AG10803 (cell line): ENCODE results near the gene FBXO22.
"Not testable (repeated sequence)": the region's sequence is repeated elsewhere in the genome, so short reads cannot be mapped to it uniquely, and the experiment has no call there.

Source experiments
- DNase-seq: peaks from one replicate; pipeline ENCODE4 v3.0.0; 2010; ENCODE audit warnings: low read depth
- H3K4me3 ChIP-seq: 2 replicates; pipeline ENCODE4 v1.5.1; 2011; ENCODE audit warnings: mild to moderate bottlenecking, low read length, control low read depth
- TF ChIP-seq, protein P1 (sequence below): conservative IDR thresholded peaks from 2 replicates; pipeline ENCODE4 v1.5.1; 2011; ENCODE audit warnings: mild to moderate bottlenecking, low read length, control low read depth, inconsistent platforms

FBXO22 gene

DNA sequence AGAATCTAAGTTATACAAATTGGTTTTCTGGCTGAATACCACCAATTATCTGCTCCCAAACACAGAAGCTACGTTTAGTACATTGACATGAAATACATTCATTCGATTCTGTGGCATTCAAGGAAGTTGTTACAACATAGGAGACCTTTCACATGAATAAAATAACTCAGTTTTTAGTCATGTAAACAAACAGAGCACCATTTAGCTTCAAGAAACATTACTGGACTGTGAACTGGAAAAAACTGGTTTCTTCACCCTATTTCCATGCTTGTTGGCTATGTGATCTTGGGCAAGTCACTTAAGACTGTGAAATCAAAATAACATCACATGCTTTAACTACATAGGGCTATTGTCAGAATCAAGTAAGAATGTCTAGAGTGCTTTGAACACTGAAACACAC lies 62.4 kb downstream of the FBXO22 start:
- TF ChIP-seq, protein P1, sequence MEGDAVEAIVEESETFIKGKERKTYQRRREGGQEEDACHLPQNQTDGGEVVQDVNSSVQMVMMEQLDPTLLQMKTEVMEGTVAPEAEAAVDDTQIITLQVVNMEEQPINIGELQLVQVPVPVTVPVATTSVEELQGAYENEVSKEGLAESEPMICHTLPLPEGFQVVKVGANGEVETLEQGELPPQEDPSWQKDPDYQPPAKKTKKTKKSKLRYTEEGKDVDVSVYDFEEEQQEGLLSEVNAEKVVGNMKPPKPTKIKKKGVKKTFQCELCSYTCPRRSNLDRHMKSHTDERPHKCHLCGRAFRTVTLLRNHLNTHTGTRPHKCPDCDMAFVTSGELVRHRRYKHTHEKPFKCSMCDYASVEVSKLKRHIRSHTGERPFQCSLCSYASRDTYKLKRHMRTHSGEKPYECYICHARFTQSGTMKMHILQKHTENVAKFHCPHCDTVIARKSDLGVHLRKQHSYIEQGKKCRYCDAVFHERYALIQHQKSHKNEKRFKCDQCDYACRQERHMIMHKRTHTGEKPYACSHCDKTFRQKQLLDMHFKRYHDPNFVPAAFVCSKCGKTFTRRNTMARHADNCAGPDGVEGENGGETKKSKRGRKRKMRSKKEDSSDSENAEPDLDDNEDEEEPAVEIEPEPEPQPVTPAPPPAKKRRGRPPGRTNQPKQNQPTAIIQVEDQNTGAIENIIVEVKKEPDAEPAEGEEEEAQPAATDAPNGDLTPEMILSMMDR, result no peak
- no peak overlapping the region for H3K4me3 ChIP-seq
- DNase-seq, result peak; percentile 53

- DNase-seq, result not testable (repeated sequence)
Measured at GRCh38 chr15:75976766-75977165, 73.1 kb downstream of the FBXO22 start.

GRCh38 chr15:75981149-75981815 lies 77.6 kb downstream of the FBXO22 start:
- H3K4me3 ChIP-seq, result no peak overlapping the region
- TF ChIP-seq, protein P1, result no peak

More at GRCh38 chr15:75976766-75977165, 73.1 kb downstream of the FBXO22 start:
- H3K4me3 ChIP-seq, result not testable (repeated sequence)

GRCh38 chr15:75982468-75982867 lies 78.8 kb downstream of the FBXO22 start:
- no peak overlapping the region for H3K4me3 ChIP-seq
- TF ChIP-seq, protein P1, result no peak
- no peak for DNase-seq

More at GRCh38 chr15:75981149-75981815, 77.6 kb downstream of the FBXO22 start:
- no peak for DNase-seq

- not testable (repeated sequence) for DNase-seq, H3K4me3 ChIP-seq
Measured at GRCh38 chr15:75984706-75985105, 81.0 kb downstream of the FBXO22 start.

DNA sequence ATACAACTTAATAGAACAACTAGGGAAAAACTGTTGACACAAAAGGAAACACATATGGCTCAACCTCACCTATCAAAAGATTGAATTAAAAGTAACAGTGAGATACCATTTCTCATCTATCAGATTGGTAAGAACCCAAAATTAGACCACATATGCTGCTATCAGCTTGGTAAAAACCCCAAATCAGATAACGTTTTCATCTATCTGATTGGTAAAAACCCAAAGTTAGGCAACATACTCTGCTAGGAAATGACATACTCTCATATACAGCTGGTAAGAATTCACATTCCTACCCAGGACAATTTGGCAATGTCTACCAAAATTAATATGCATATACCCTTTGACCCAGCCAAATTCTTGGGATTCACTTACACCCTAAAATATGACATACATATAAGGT lies 82.3 kb downstream of the FBXO22 start:
- DNase-seq, result no peak
- no peak overlapping the region for H3K4me3 ChIP-seq
- TF ChIP-seq, protein P1, result no peak

GRCh38 chr15:75989045-75989444 lies 85.4 kb downstream of the FBXO22 start:
- TF ChIP-seq, protein P1, result no peak
- peak; percentile 64 for DNase-seq
- H3K4me3 ChIP-seq, result no peak overlapping the region

GRCh38 chr15:75989875-75990274 lies 86.2 kb downstream of the FBXO22 start:
- no peak overlapping the region for H3K4me3 ChIP-seq
- TF ChIP-seq, protein P1, result no peak
- DNase-seq, result no peak
